ENCODE measurements around the gene TRIM6. TPM values are rescaled to one million over a fixed set of nuclear protein-coding genes. Genes with fewer than 3 reads are reported as not detected.

TRIM6 gene
- total RNA-seq, 1 donor from 2014 or later, result 10.1 TPM

DNA sequence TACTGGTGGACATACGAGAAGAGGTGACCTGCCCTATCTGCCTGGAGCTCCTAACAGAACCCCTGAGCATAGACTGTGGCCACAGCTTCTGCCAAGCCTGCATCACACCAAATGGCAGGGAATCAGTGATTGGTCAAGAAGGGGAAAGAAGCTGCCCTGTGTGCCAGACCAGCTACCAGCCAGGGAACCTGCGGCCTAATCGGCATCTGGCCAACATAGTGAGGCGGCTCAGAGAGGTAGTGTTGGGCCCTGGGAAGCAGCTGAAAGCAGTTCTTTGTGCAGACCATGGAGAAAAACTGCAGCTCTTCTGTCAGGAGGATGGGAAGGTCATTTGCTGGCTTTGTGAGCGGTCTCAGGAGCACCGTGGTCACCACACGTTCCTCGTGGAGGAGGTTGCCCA lies 6.9 kb downstream of the TRIM6 start:
- TF ChIP-seq CTCF (IDR thresholded peaks at IDR 0.05; ENCODE audit: unreplicated experiment), result no peak
- peaks cover 28% of the 10 kb centered on the region for H3K36me3 Mint-ChIP-seq (ENCODE audit: low read depth, unreplicated experiment)
- no peak for DNase-seq (ENCODE audit: low spot score)
- no peaks in the 10 kb centered on the region for H3K9me3 Mint-ChIP-seq (ENCODE audit: unreplicated experiment)
- no peak overlapping the region for H3K27ac Mint-ChIP-seq (ENCODE audit: unreplicated experiment)
- H3K4me1 Mint-ChIP-seq (ENCODE audit: unreplicated experiment), result peaks cover 2% of the 10 kb centered on the region
- no peak overlapping the region for H3K4me3 Mint-ChIP-seq (ENCODE audit: unreplicated experiment)
- H3K27me3 Mint-ChIP-seq (ENCODE audit: unreplicated experiment), result peaks cover 3% of the 10 kb centered on the region

GRCh38 chr11:5604896-5605295 lies 8.5 kb downstream of the TRIM6 start:
- H3K27me3 Mint-ChIP-seq (ENCODE audit: unreplicated experiment), result peaks cover 3% of the 10 kb centered on the region
- H3K36me3 Mint-ChIP-seq (ENCODE audit: low read depth, unreplicated experiment), result peaks cover 28% of the 10 kb centered on the region
- H3K9me3 Mint-ChIP-seq (ENCODE audit: unreplicated experiment), result no peaks in the 10 kb centered on the region
- H3K4me1 Mint-ChIP-seq (ENCODE audit: unreplicated experiment), result peaks cover 2% of the 10 kb centered on the region
- DNase-seq (ENCODE audit: low spot score), result no peak
- TF ChIP-seq CTCF (IDR thresholded peaks at IDR 0.05; ENCODE audit: unreplicated experiment), result no peak
- no peak overlapping the region for H3K4me3 Mint-ChIP-seq (ENCODE audit: unreplicated experiment)
- H3K27ac Mint-ChIP-seq (ENCODE audit: unreplicated experiment), result no peak overlapping the region

- no peak for TF ChIP-seq CTCF (IDR thresholded peaks at IDR 0.05; ENCODE audit: unreplicated experiment)
- Mint-ChIP-seq H3K9me3 (ENCODE audit: unreplicated experiment) (no peaks in the 10 kb centered on the region), H3K27me3 (ENCODE audit: unreplicated experiment) (peaks cover 3% of the 10 kb centered on the region), H3K4me3 (ENCODE audit: unreplicated experiment) (no peak overlapping the region), H3K27ac (ENCODE audit: unreplicated experiment) (no peak overlapping the region), H3K36me3 (ENCODE audit: low read depth, unreplicated experiment) (peaks cover 36% of the 10 kb centered on the region), H3K4me1 (ENCODE audit: unreplicated experiment) (peaks cover 10% of the 10 kb centered on the region)
- DNase-seq (ENCODE audit: low spot score), result no peak
Measured at GRCh38 chr11:5605849-5606248, 9.4 kb downstream of the TRIM6 start.

GRCh38 chr11:5608808-5609207 lies 12.4 kb downstream of the TRIM6 start:
- DNase-seq (ENCODE audit: low spot score), result no peak
- no peak overlapping the region for H3K27ac Mint-ChIP-seq (ENCODE audit: unreplicated experiment)
- no peak for TF ChIP-seq CTCF (IDR thresholded peaks at IDR 0.05; ENCODE audit: unreplicated experiment)
- peaks cover 2% of the 10 kb centered on the region for H3K27me3 Mint-ChIP-seq (ENCODE audit: unreplicated experiment)
- H3K9me3 Mint-ChIP-seq (ENCODE audit: unreplicated experiment), result no peaks in the 10 kb centered on the region
- peaks cover 31% of the 10 kb centered on the region for H3K36me3 Mint-ChIP-seq (ENCODE audit: low read depth, unreplicated experiment)
- no peak overlapping the region for H3K4me3 Mint-ChIP-seq (ENCODE audit: unreplicated experiment)
- H3K4me1 Mint-ChIP-seq (ENCODE audit: unreplicated experiment), result peaks cover 7% of the 10 kb centered on the region

DNA sequence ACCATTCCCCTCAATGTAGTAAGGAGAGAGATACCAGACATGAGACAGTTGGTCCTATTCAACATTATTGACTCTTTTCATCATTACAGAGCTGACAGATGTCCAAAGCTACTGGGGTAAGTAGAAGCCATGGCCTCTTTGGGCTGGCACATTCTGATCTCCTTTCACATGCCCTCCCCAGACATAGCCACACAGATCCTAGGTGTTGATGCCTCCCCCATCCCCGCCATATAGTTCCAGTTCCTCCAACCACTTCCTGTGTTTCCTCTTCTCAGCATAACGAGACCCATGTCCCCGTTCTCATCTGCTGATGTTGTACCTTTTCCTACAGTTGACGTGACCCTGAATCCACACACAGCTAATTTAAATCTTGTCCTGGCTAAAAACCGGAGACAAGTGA lies 14.0 kb downstream of the TRIM6 start:
- DNase-seq (ENCODE audit: low spot score), result no peak
- peaks cover 2% of the 10 kb centered on the region for H3K27me3 Mint-ChIP-seq (ENCODE audit: unreplicated experiment)
- peaks cover 7% of the 10 kb centered on the region for H3K4me1 Mint-ChIP-seq (ENCODE audit: unreplicated experiment)
- peaks cover 20% of the 10 kb centered on the region for H3K36me3 Mint-ChIP-seq (ENCODE audit: low read depth, unreplicated experiment)
- H3K9me3 Mint-ChIP-seq (ENCODE audit: unreplicated experiment), result no peaks in the 10 kb centered on the region
- H3K4me3 Mint-ChIP-seq (ENCODE audit: unreplicated experiment), result no peak overlapping the region
- no peak overlapping the region for H3K27ac Mint-ChIP-seq (ENCODE audit: unreplicated experiment)
- TF ChIP-seq CTCF (IDR thresholded peaks at IDR 0.05; ENCODE audit: unreplicated experiment), result no peak
